Stomach smooth muscle (tissue), 2 donors: Measurements from ENCODE around the gene PLPP7.

Experiments
- H3K27ac ChIP-seq: one replicate; pipeline ENCODE4 v1.7.0; 2013; ENCODE audit warnings: mild to moderate bottlenecking, low read length, inconsistent platforms
- H3K27me3 ChIP-seq, 2 donors: one replicate each; pipeline ENCODE4 v1.7.0; 2013; ENCODE audit warnings: low read length in 2 of 2; ENCODE audit not compliant: insufficient read depth in 2 of 2, control insufficient read depth in 1 of 2
- H3K36me3 ChIP-seq, 2 donors: one replicate each; pipeline ENCODE4 v1.7.0; 2013; ENCODE audit warnings: low read length in 2 of 2; ENCODE audit not compliant: control insufficient read depth in 2 of 2, insufficient read depth in 2 of 2
- H3K4me1 ChIP-seq: one replicate; pipeline ENCODE4 v1.7.0; 2013; ENCODE audit warnings: low read length; ENCODE audit not compliant: control insufficient read depth, insufficient read depth
- H3K4me3 ChIP-seq, 2 donors: one replicate each; pipeline ENCODE4 v1.7.0; 2013; ENCODE audit warnings: low read length in 2 of 2
- H3K9ac ChIP-seq, 2 donors: one replicate each; pipeline ENCODE4 v1.7.0; 2013; ENCODE audit warnings: low read length in 2 of 2, mild to moderate bottlenecking in 1 of 2
- H3K9me3 ChIP-seq, 2 donors: one replicate each; pipeline ENCODE4 v1.7.0; 2013; ENCODE audit warnings: low read length in 2 of 2; ENCODE audit not compliant: control insufficient read depth in 2 of 2
- donor health status: healthy.
- donor health status: Pancreatic carcinoma.

Gene PLPP7

DNA sequence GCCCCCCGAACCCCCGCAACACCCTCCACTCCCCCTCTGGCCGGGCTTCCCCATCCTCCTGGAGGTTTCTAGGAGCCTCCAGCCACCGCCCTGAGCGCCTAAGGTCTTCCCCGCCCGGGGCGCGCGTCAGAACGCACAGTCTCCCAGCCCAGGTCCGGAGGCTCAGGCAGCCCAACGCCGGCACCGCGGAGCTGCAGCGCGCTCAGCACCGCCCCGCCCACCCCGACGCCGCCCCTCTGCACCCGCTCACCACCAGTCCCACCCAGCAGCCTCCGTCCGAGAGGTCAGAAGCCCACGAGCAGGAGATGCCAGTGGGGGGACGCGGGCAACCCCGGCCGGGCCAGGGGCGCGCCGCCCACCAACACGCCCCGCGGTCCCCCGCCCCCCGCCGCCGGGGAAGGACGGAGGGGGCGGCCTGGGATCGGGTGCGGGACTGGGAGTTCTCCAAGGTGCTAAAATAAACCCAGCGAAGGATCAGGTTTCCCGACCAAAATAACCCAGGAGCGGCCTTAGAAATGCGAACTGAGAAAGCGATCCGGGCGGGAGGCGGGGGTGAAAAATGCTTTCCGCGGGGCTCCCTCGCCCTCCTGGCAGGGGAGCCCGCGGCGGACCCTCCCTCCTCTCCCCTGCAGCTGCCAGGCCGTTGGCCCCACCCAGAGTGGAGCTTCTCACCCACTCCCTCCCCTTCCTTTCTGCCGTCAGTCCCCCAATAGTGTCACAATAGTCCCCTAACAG is 6.7 kb upstream of the PLPP7 start:
- Histone ChIP-seq H3K27ac (no peak overlapping the region), H3K9ac (no peak overlapping the region), H3K27me3 (peaks cover 17 to 19% of the 10 kb centered on the region in 2 donors), H3K9me3 (no peaks in the 10 kb centered on the region), H3K4me3 (peak overlapping the region in 1 of 2 donors; percentile 47), H3K4me1 (peaks cover 14% of the 10 kb centered on the region), H3K36me3 (no peaks in the 10 kb centered on the region)

DNA sequence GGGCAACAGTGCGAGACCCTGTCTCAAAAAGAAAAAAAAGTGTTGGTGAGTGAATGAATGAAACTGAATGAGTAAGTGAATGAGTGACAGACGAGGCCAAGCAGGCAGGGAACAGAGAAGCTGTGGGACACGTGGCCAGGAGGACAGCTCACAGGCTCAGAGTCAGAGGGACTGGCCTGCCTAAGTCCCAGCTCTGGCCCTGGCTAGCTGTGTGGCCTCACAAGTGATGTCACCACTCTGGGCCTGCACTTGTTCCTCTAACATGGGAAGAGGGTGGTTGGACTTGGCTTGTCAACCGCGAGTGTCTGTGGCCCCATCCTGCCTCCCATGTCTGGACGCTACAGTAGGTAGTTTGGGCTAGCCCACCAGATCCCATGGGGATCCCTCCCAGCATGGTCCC is 4.7 kb upstream of the PLPP7 start:
- no peak overlapping the region for H3K27ac ChIP-seq
- H3K9me3 ChIP-seq = no peaks in the 10 kb centered on the region
- no peaks in the 10 kb centered on the region for H3K36me3 ChIP-seq
- peaks cover 16% of the 10 kb centered on the region for H3K4me1 ChIP-seq
- peaks cover 15 to 19% of the 10 kb centered on the region in 2 donors for H3K27me3 ChIP-seq
- no peak overlapping the region for H3K9ac ChIP-seq
- no peak overlapping the region for H3K4me3 ChIP-seq

DNA sequence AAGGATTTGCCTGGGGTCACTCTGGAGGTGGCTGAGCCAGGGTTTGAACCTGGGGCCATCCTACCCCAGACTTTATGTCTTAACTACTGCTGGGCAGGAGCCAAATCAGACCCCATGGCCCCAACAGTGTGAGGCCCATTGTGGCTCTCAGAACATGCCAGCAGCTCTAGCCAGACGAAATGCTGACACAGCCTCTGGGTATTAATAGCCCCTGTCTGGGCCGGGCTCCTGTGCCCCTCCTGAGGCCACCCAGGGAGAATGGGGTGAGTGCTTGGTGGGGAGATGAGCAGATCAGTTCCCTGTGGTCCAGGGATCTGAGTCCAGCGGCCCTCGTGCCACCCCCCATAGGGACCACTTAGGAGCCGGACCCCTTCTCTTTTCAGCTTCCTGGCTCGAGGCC is 2.2 kb upstream of the PLPP7 start:
- Histone ChIP-seq H3K36me3 (peaks cover 0 to 3% of the 10 kb centered on the region in 2 donors), H3K27me3 (peaks cover under 1 to 5% of the 10 kb centered on the region in 2 donors), H3K4me3 (no peak overlapping the region), H3K9ac (no peak overlapping the region), H3K4me1 (peaks cover 29% of the 10 kb centered on the region), H3K27ac (no peak overlapping the region), H3K9me3 (no peaks in the 10 kb centered on the region)

DNA sequence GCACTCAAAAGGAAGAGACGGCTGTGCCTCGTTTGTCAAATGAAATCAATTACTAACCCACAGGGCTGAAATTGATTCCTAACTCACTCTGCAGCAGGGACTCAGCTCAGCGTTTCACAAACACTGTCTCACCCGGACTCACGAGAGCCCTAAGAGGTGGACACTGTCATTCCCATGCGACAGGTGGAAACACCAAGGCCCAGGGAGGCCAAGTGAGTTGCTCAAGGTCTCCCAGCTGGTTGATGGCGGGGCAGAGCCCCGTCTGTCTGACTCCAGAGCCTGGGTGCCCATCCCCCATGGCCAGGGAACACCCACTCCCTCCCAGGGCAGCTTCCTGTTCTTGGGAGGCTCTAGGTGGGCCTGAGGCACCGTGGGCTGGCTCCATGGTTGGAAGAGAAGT is 1.3 kb upstream of the PLPP7 start:
- Histone ChIP-seq H3K4me1 (peaks cover 21% of the 10 kb centered on the region), H3K9me3 (no peaks in the 10 kb centered on the region), H3K36me3 (peaks cover 0 to 3% of the 10 kb centered on the region in 2 donors), H3K9ac (no peak overlapping the region), H3K27me3 (no peaks in the 10 kb centered on the region), H3K4me3 (no peak overlapping the region), H3K27ac (no peak overlapping the region)

DNA sequence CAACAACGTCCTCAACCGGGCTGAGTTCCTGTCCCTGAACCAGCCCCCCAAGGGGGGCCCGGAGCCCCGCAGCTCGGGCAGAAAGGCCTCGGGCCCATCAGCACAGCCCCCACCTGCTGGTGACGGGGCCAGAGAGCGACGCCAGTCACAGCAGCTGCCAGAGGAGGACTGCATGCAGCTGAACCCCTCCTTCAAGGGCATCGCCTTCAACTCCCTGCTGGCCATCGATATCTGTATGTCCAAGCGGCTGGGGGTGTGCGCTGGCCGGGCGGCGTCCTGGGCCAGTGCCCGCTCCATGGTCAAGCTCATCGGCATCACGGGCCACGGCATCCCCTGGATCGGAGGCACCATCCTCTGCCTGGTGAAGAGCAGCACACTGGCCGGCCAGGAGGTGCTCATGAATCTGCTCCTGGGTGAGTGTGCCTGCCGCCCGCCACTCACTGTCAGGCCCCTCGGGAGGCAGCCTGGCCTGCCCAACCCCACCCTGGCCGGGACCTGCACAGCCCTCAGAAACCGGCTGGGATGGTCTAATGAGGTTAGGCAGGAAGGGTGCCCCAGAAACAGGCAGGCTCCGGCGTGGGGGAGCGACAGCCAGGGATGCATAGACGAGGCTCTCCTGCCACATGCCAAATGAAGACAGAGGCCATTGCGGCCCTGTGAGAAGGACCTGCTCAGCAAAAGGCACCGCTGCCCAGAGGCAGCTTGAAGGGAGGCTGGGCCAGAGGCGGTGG is 678 bp downstream of the PLPP7 start:
- H3K9ac ChIP-seq = peak overlapping the region; percentile 70 to 80

DNA sequence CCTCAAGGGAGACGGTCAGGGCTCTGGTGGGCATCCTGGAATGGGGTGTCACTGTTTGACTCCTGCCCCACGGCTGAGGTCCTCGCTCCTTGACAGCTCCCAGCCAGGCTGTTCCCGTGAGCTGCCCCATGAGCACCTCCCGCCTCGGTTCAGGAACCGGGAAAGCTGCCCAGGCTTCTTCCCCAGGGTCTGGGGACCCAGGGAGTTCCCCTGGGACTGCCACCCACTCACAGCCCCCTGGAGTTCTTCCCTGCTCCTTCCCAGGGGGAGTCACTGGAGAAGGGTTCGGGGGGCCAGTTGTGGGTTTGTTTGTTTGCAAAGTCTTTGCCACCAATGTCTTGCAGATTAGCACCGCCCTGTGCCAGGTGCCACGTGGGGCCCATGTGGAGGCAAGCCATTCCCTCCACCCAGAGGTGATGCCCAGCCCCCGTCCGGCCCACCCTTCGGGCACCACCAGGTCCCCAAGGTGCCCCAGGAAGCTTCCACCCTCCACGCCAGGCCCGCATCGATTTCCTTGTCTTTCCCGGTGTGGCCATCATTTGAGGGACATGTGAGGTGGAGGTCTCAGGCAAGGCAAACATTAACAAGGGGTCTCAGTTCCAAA is 1.3 kb downstream of the PLPP7 start:
- H3K9ac ChIP-seq = peak overlapping the region; percentile 70 to 80
- H3K4me3 ChIP-seq = peak overlapping the region; percentile 65 to 81
- H3K9me3 ChIP-seq = no peaks in the 10 kb centered on the region
- H3K27ac ChIP-seq = no peak overlapping the region
- H3K36me3 ChIP-seq = peaks cover 0 to 3% of the 10 kb centered on the region in 2 donors
- peaks cover 21% of the 10 kb centered on the region for H3K4me1 ChIP-seq
- no peaks in the 10 kb centered on the region for H3K27me3 ChIP-seq

More for the DNA sequence above, 678 bp downstream of the PLPP7 start:
- H3K27me3 ChIP-seq = no peaks in the 10 kb centered on the region
- peaks cover 21% of the 10 kb centered on the region for H3K4me1 ChIP-seq
- peak overlapping the region; percentile 65 to 81 for H3K4me3 ChIP-seq
- peaks cover 0 to 3% of the 10 kb centered on the region in 2 donors for H3K36me3 ChIP-seq
- no peaks in the 10 kb centered on the region for H3K9me3 ChIP-seq
- H3K27ac ChIP-seq = peak overlapping the region; percentile 37

DNA sequence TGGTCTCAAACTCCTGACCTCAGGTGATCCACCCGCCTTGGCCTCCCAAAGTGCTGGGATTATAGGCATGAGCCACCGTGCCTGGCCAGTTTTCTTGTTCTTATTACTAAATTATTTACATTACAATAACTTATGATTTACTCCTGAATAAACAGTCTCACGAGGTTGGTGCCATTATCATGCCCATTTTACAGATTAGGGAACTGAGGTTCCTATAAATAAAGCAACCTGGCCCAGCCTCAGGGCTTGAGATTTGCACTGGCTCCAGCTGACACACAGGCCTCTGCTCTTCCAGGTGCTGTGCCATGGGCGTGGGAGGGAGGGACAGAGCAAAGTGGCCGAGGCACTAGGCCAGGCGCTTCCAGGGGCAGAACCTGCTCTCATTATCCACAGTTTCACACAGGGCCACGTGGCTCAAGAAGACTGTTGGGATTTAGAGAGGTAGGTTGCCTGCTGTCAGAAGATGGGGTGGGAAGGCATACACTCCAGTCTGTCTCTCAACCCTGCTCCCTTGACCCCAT is 2.3 kb downstream of the PLPP7 start:
- no peak overlapping the region for H3K27ac ChIP-seq
- no peaks in the 10 kb centered on the region for H3K9me3 ChIP-seq
- H3K27me3 ChIP-seq = no peaks in the 10 kb centered on the region
- no peak overlapping the region for H3K4me3 ChIP-seq
- H3K36me3 ChIP-seq = peaks cover 0 to 3% of the 10 kb centered on the region in 2 donors
- no peak overlapping the region for H3K9ac ChIP-seq
- peaks cover 21% of the 10 kb centered on the region for H3K4me1 ChIP-seq

DNA sequence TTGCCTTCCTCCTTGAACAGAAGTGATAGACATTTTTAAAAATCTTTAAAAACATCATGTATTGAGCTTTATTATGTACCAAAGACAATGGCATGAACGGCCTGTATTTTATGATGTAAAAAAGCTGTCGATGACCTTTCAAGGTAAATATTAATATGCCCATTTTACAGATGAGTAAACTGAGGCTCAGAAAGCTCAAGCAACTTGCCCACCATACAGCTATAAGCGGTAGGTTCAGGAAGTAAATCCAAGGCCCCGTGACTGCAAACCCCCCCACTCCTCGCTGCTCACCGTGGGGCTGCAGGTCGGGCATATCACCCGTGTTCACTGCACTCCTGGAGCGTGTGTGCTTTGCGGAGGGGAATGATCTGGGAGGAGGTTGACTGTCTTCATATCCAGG is 3.4 kb downstream of the PLPP7 start:
- no peak overlapping the region for H3K27ac ChIP-seq

DNA sequence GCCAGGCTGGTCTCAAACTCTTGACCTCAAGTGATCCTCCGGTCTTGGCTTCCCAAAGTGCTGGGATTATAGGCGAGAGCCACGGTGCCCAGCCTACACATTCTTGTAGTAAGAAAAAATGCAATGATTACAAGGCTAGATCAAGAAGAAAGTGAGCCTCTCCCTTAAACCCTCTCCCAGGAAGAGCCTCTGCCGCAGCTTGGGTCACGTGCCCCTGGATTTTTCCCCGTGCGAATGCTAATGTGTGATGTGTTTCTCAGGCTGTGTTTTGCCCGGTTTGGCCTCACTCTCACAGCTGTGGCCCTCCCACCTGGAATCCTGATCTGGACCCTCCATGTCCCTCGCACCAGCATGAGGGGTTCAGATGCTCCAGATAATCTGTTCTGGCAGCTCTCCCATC is 6.9 kb downstream of the PLPP7 start:
- Histone ChIP-seq H3K36me3 (peaks cover 0 to 3% of the 10 kb centered on the region in 2 donors), H3K9me3 (no peaks in the 10 kb centered on the region), H3K27me3 (no peaks in the 10 kb centered on the region), H3K27ac (no peak overlapping the region), H3K4me3 (no peak overlapping the region), H3K4me1 (no peaks in the 10 kb centered on the region), H3K9ac (no peak overlapping the region)

More for the DNA sequence above, 3.4 kb downstream of the PLPP7 start:
- Histone ChIP-seq H3K9ac (no peak overlapping the region), H3K27me3 (no peaks in the 10 kb centered on the region), H3K4me1 (peaks cover 21% of the 10 kb centered on the region), H3K36me3 (peaks cover 0 to 3% of the 10 kb centered on the region in 2 donors), H3K4me3 (no peak overlapping the region), H3K9me3 (no peaks in the 10 kb centered on the region)

DNA sequence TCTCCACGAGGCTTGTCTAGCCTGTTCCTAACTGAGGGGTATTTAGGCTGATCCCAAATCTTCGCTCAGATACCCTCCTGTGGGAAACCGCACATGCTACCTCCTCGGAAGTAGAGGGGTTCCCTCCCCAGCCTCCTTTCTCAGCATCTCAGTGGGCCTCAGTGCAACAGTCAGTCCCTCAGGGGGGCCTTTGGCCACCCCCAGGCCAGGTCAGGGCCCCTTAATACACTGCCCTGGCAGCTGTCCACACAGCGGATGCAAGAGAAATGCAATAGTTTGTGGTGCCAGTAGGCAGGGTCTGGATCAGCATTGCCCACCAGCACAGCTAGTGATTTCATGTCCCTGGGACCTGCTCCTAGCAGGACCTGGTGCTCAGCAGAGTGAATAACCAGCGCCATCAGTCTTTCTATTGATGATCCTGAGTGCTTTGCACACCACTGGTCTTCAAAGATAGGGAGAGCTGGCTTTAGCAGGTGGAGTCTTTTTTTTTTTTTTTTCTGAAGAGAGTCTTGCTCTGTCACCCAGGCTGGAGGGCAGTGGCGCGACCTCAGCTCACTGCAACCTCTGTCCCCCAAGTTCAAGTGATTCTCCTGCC is 7.5 kb downstream of the PLPP7 start:
- Histone ChIP-seq H3K4me3 (no peak overlapping the region), H3K27ac (no peak overlapping the region), H3K36me3 (peaks cover 0 to 3% of the 10 kb centered on the region in 2 donors), H3K9ac (no peak overlapping the region), H3K27me3 (no peaks in the 10 kb centered on the region), H3K4me1 (no peaks in the 10 kb centered on the region), H3K9me3 (no peaks in the 10 kb centered on the region)
